Common myeloid progenitor, CD34-positive (primary cell): ENCODE results near the gene ADAMTS12.

Source experiments
- CTCF ChIA-PET: fragments of 350-600 bp; sonication (Branson Sonifier 250); formaldehyde crosslinking; loops from one replicate; lab custom pipeline; 2021; ENCODE audit warnings: antibody characterized with exemption; lab: Charles Lee
- POLR2A ChIA-PET: fragments of 350-600 bp; sonication (Branson Sonifier 250); formaldehyde crosslinking; loops from one replicate; lab custom pipeline; 2021; ENCODE audit warnings: antibody characterized with exemption; lab: Charles Lee
- DNase-seq, 3 donors: peaks; one replicate each; pipeline versions ENCODE4 v3.0.0 to v3.0.0-alpha.2; 2013
- H3K27ac ChIP-seq, 2 experiments: 1 replicate in 1 of 2; 2 replicates in 1 of 2; pipeline ENCODE4 v1.7.0; 2013; ENCODE audit warnings: inconsistent platforms in 2 of 2, low read length in 2 of 2, mild to moderate bottlenecking in 2 of 2, low read depth in 1 of 2, moderate library complexity in 1 of 2; ENCODE audit not compliant: severe bottlenecking in 2 of 2, insufficient read depth in 1 of 2, poor library complexity in 1 of 2
- H3K27me3 ChIP-seq, 5 experiments: replicated peaks in 2 of 5; 1 replicate in 3 of 5; 2 replicates in 2 of 5; pipeline versions ENCODE4 v1.6.1 to v1.7.0; 2013; ENCODE audit warnings: low read length in 4 of 5, mild to moderate bottlenecking in 2 of 5, moderate library complexity in 2 of 5, inconsistent platforms in 1 of 5; ENCODE audit not compliant: insufficient read depth in 5 of 5, control insufficient read depth in 4 of 5
- H3K36me3 ChIP-seq, 4 experiments: 1 replicate in 2 of 4; 2 replicates in 2 of 4; pipeline versions ENCODE4 v1.6.1 to v1.7.0; 2013; ENCODE audit warnings: low read length in 3 of 4, control low read depth in 1 of 4, mild to moderate bottlenecking in 1 of 4; ENCODE audit not compliant: control insufficient read depth in 4 of 4, insufficient read depth in 4 of 4
- H3K4me1 ChIP-seq, 4 experiments: 1 replicate in 3 of 4; 2 replicates in 1 of 4; pipeline versions ENCODE4 v1.6.1 to v1.7.1; 2013; ENCODE audit warnings: low read length in 3 of 4, mild to moderate bottlenecking in 3 of 4, control low read depth in 1 of 4, inconsistent platforms in 1 of 4, moderate library complexity in 1 of 4; ENCODE audit not compliant: control insufficient read depth in 4 of 4, insufficient read depth in 4 of 4; ENCODE audit errors: control extremely low read depth in 1 of 4
- H3K4me3 ChIP-seq, 7 experiments: 1 replicate in 4 of 7; 2 replicates in 3 of 7; pipeline versions ENCODE4 v1.5.1 to v1.7.0; 2013; ENCODE audit warnings: mild to moderate bottlenecking in 7 of 7, low read length in 6 of 7, moderate library complexity in 6 of 7, inconsistent platforms in 2 of 7, low read depth in 2 of 7, control low read depth in 1 of 7; ENCODE audit not compliant: insufficient read depth in 4 of 7, control insufficient read depth in 1 of 7; ENCODE audit errors: extremely low read depth in 1 of 7
- H3K9me3 ChIP-seq, 5 experiments: 1 replicate in 4 of 5; 2 replicates in 1 of 5; pipeline versions ENCODE4 v1.6.1 to v1.7.1; 2013; ENCODE audit warnings: low read length in 4 of 5, mild to moderate bottlenecking in 2 of 5, inconsistent platforms in 1 of 5, low read depth in 1 of 5, moderate library complexity in 1 of 5; ENCODE audit not compliant: control insufficient read depth in 4 of 5, insufficient read depth in 2 of 5; ENCODE audit errors: control extremely low read depth in 1 of 5
- WGBS: methylation state at CpG from one replicate; pipeline ENCODE4 v1.1.5; 2013; ENCODE audit not compliant: insufficient coverage; 5-methylcytosine and 5-hydroxymethylcytosine counted together

ADAMTS12 gene

GRCh38 chr5:33785571-33785970 lies 106.2 kb downstream of the ADAMTS12 start:
- no CpG with 5 or more reads among the region's 1 CpG for WGBS

GRCh38 chr5:33781286-33781685 lies 110.5 kb downstream of the ADAMTS12 start:
- Histone ChIP-seq H3K27me3 (no peaks in the 10 kb centered on the region), H3K9me3 (no peaks in the 10 kb centered on the region), H3K4me3 (no peak overlapping the region), H3K4me1 (no peaks in the 10 kb centered on the region), H3K27ac (no peak overlapping the region), H3K36me3 (no peaks in the 10 kb centered on the region)
- POLR2A ChIA-PET = no interaction called here
- no peak for DNase-seq
- CTCF ChIA-PET = no interaction called here

More at GRCh38 chr5:33785571-33785970, 106.2 kb downstream of the ADAMTS12 start:
- ChIA-PET CTCF (no interaction called here), POLR2A (no interaction called here)
- DNase-seq = no peak
- no peaks in the 10 kb centered on the region for H3K9me3 ChIP-seq
- no peaks in the 10 kb centered on the region for H3K27me3 ChIP-seq
- no peaks in the 10 kb centered on the region for H3K4me1 ChIP-seq
- no peaks in the 10 kb centered on the region for H3K36me3 ChIP-seq
- H3K4me3 ChIP-seq = no peak overlapping the region
- no peak overlapping the region for H3K27ac ChIP-seq

- Histone ChIP-seq H3K4me3 (no peak overlapping the region), H3K4me1 (no peaks in the 10 kb centered on the region), H3K27me3 (no peaks in the 10 kb centered on the region), H3K36me3 (no peaks in the 10 kb centered on the region), H3K27ac (no peak overlapping the region), H3K9me3 (no peaks in the 10 kb centered on the region)
- ChIA-PET CTCF (no interaction called here), POLR2A (no interaction called here)
- WGBS = no CpG with 5 or more reads among the region's 2 CpGs
- no peak for DNase-seq
Measured at GRCh38 chr5:33776151-33776660, 115.6 kb downstream of the ADAMTS12 start.

- WGBS = no CpG with 5 or more reads among the region's 1 CpG
- no peak for DNase-seq
- Histone ChIP-seq H3K9me3 (no peaks in the 10 kb centered on the region), H3K27ac (no peak overlapping the region), H3K36me3 (no peaks in the 10 kb centered on the region), H3K27me3 (no peaks in the 10 kb centered on the region), H3K4me1 (no peaks in the 10 kb centered on the region), H3K4me3 (no peak overlapping the region)
- ChIA-PET CTCF (no interaction called here), POLR2A (no interaction called here)
Measured at GRCh38 chr5:33774341-33774740, 117.4 kb downstream of the ADAMTS12 start.

GRCh38 chr5:33772380-33772897 lies 119.4 kb downstream of the ADAMTS12 start:
- no peaks in the 10 kb centered on the region for H3K36me3 ChIP-seq
- H3K27ac ChIP-seq = no peak overlapping the region
- H3K27me3 ChIP-seq = no peaks in the 10 kb centered on the region
- DNase-seq = no peak
- 100% methylated on average over 1 of the region's 2 CpGs for WGBS
- no peak overlapping the region for H3K4me3 ChIP-seq
- no peaks in the 10 kb centered on the region for H3K4me1 ChIP-seq
- H3K9me3 ChIP-seq = no peaks in the 10 kb centered on the region
- CTCF ChIA-PET = interaction anchor here (1.3 kb wide), 1 partner anchor 15 kb away, joined by 3 read pairs; no protein-coding TSS in a partner anchor
- POLR2A ChIA-PET = no interaction called here

GRCh38 chr5:33769968-33770367 lies 121.8 kb downstream of the ADAMTS12 start:
- CTCF ChIA-PET = no interaction called here
- WGBS = 88% methylated on average over 1 of the region's 1 CpG
- Histone ChIP-seq H3K27me3 (no peaks in the 10 kb centered on the region), H3K27ac (no peak overlapping the region), H3K9me3 (no peaks in the 10 kb centered on the region), H3K4me1 (no peaks in the 10 kb centered on the region), H3K36me3 (no peaks in the 10 kb centered on the region), H3K4me3 (no peak overlapping the region)
- DNase-seq = no peak
- POLR2A ChIA-PET = no interaction called here

GRCh38 chr5:33769196-33769595 lies 122.6 kb downstream of the ADAMTS12 start:
- no peaks in the 10 kb centered on the region for H3K4me1 ChIP-seq
- CTCF ChIA-PET = no interaction called here

More at GRCh38 chr5:33769196-33769595, 122.6 kb downstream of the ADAMTS12 start:
- H3K9me3 ChIP-seq = no peaks in the 10 kb centered on the region
- no peak for DNase-seq
- WGBS = 100% methylated on average over 2 of the region's 2 CpGs
- H3K27me3 ChIP-seq = no peaks in the 10 kb centered on the region
- POLR2A ChIA-PET = no interaction called here
- no peak overlapping the region for H3K27ac ChIP-seq
- H3K4me3 ChIP-seq = no peak overlapping the region
- H3K36me3 ChIP-seq = no peaks in the 10 kb centered on the region
